Osteoblast (primary cell): ENCODE measurements around the gene DLL4. TPM values are rescaled to one million over a fixed set of nuclear protein-coding genes. Genes with fewer than 3 reads are reported as not detected.

ENCODE experiments used
- DNase-seq: peaks from one replicate; pipeline ENCODE4 v3.0.0; 2011; ENCODE audit warnings: low spot score, mixed read lengths; ENCODE audit not compliant: insufficient read length; ENCODE audit errors: missing footprints
- H2AFZ ChIP-seq: 2 replicates; pipeline ENCODE4 v1.6.0; 2011; ENCODE audit warnings: mild to moderate bottlenecking, low read length
- H3K27ac ChIP-seq: 2 replicates; pipeline ENCODE4 v1.5.1; 2011; ENCODE audit warnings: mild to moderate bottlenecking, low read depth, low read length, moderate library complexity
- H3K27me3 ChIP-seq: 2 replicates; pipeline ENCODE4 v1.6.0; 2012; ENCODE audit warnings: mild to moderate bottlenecking, control low read depth, inconsistent platforms, low read length, moderate library complexity; ENCODE audit not compliant: insufficient read depth
- H3K36me3 ChIP-seq: 2 replicates; pipeline ENCODE4 v1.5.1; 2011; ENCODE audit warnings: mild to moderate bottlenecking, low read length, control low read depth, moderate library complexity; ENCODE audit not compliant: insufficient read depth
- H3K4me1 ChIP-seq: 2 replicates; pipeline ENCODE4 v1.5.1; 2011; ENCODE audit warnings: mild to moderate bottlenecking, low read length, control low read depth, moderate library complexity; ENCODE audit not compliant: insufficient read depth
- H3K4me2 ChIP-seq: 2 replicates; pipeline ENCODE4 v1.6.0; 2011; ENCODE audit warnings: mild to moderate bottlenecking, low read length; ENCODE audit not compliant: insufficient read depth
- H3K4me3 ChIP-seq: fragments of 200-600 bp; sonication (generic); 3 replicates; pipeline ENCODE4 v1.5.1; 2012; ENCODE audit warnings: mild to moderate bottlenecking, low read length, inconsistent platforms; ENCODE audit not compliant: insufficient read depth
- H3K79me2 ChIP-seq: 2 replicates; pipeline ENCODE4 v1.6.0; 2012; ENCODE audit warnings: mild to moderate bottlenecking, low read length, control low read depth, inconsistent platforms; ENCODE audit not compliant: insufficient read depth
- H3K9me3 ChIP-seq: 2 replicates; pipeline ENCODE4 v1.5.1; 2011; ENCODE audit warnings: low read depth, low read length, control low read depth
- H4K20me1 ChIP-seq: 2 replicates; pipeline ENCODE4 v1.6.0; 2012; ENCODE audit warnings: mild to moderate bottlenecking, low read length, control low read depth; ENCODE audit not compliant: insufficient read depth
- CTCF ChIP-seq: IDR thresholded peaks from 2 replicates; pipeline ENCODE4 v1.5.1; 2011; ENCODE audit warnings: mild to moderate bottlenecking, low read depth, low read length, moderate library complexity; ENCODE audit errors: extremely low read depth
- total RNA-seq: library from RNA; depleted of rRNA; stranded (reverse); fragments of >200 nt; gene quantifications from 2 replicates; pipeline ENCODE4 v1.2.3, GENCODE V29; 2012

The DLL4 gene
- total RNA-seq, 1 donor: not detected

GRCh38 chr15:40889112-40889511 is 40.0 kb upstream of the DLL4 start:
- no peaks in the 10 kb centered on the region for H4K20me1 ChIP-seq
- H3K79me2 ChIP-seq: no peaks in the 10 kb centered on the region
- H3K27me3 ChIP-seq: no peaks in the 10 kb centered on the region

GRCh38 chr15:40891138-40891537 is 38.0 kb upstream of the DLL4 start:
- Histone ChIP-seq H2AFZ (no peak overlapping the region), H3K9me3 (no peaks in the 10 kb centered on the region), H3K4me2 (no peak overlapping the region), H3K27ac (no peak overlapping the region), H3K4me1 (peaks cover 15% of the 10 kb centered on the region), H4K20me1 (peaks cover 13% of the 10 kb centered on the region), H3K79me2 (peaks cover 19% of the 10 kb centered on the region), H3K36me3 (peaks cover 5% of the 10 kb centered on the region), H3K27me3 (no peaks in the 10 kb centered on the region), H3K4me3 (no peak overlapping the region)
- no peak for DNase-seq
- TF ChIP-seq CTCF: no peak

More at GRCh38 chr15:40889112-40889511, 40.0 kb upstream of the DLL4 start:
- Histone ChIP-seq H3K4me3 (no peak overlapping the region), H2AFZ (no peak overlapping the region), H3K4me2 (no peak overlapping the region), H3K36me3 (no peaks in the 10 kb centered on the region), H3K9me3 (no peaks in the 10 kb centered on the region), H3K27ac (no peak overlapping the region), H3K4me1 (peaks cover 5% of the 10 kb centered on the region)
- peak; percentile 22 for DNase-seq
- no peak for TF ChIP-seq CTCF

GRCh38 chr15:40891810-40892446 is 37.2 kb upstream of the DLL4 start:
- peak; percentile 83 for TF ChIP-seq CTCF
- H3K36me3 ChIP-seq: peaks cover 13% of the 10 kb centered on the region
- DNase-seq: peak; percentile 88
- H3K4me2 ChIP-seq: no peak overlapping the region
- peak overlapping the region; percentile 20 for H2AFZ ChIP-seq
- peaks cover 27% of the 10 kb centered on the region for H3K79me2 ChIP-seq
- peaks cover 15% of the 10 kb centered on the region for H3K4me1 ChIP-seq
- H3K27ac ChIP-seq: no peak overlapping the region
- H4K20me1 ChIP-seq: peaks cover 15% of the 10 kb centered on the region
- H3K9me3 ChIP-seq: no peaks in the 10 kb centered on the region
- no peak overlapping the region for H3K4me3 ChIP-seq
- no peaks in the 10 kb centered on the region for H3K27me3 ChIP-seq

- peaks cover 33% of the 10 kb centered on the region for H3K79me2 ChIP-seq
- no peak for TF ChIP-seq CTCF
- H3K27ac ChIP-seq: no peak overlapping the region
- peaks cover 15% of the 10 kb centered on the region for H4K20me1 ChIP-seq
- peaks cover 15% of the 10 kb centered on the region for H3K4me1 ChIP-seq
- no peak overlapping the region for H3K4me3 ChIP-seq
- no peaks in the 10 kb centered on the region for H3K27me3 ChIP-seq
- H3K9me3 ChIP-seq: no peaks in the 10 kb centered on the region
- peaks cover 18% of the 10 kb centered on the region for H3K36me3 ChIP-seq
- no peak overlapping the region for H3K4me2 ChIP-seq
- H2AFZ ChIP-seq: no peak overlapping the region
- DNase-seq: no peak
Observed at GRCh38 chr15:40892447-40893012, 36.6 kb upstream of the DLL4 start.
